SK-N-SH treated with all-trans-retinoic acid at 6 μM for 48 hours (cell line): ENCODE results near the gene INPP4B.

Experiments
- CSDC2 ChIP-seq: fragments of 250-450 bp; sonication (Bioruptor Pico); IDR thresholded peaks from 2 replicates; pipeline ENCODE4 v1.5.0; 2020; ENCODE audit warnings: mild to moderate bottlenecking, moderate library complexity
- ISL1 ChIP-seq: fragments of 250-450 bp; sonication (Bioruptor Pico); IDR thresholded peaks from 2 replicates; pipeline ENCODE4 v2.1.2; 2022; ENCODE audit warnings: mild to moderate bottlenecking, moderate library complexity
- OSR1 ChIP-seq: fragments of 250-450 bp; sonication (Bioruptor Pico); IDR thresholded peaks from 2 replicates; pipeline ENCODE4 v1.8.0; 2022; ENCODE audit warnings: moderate library complexity, mild to moderate bottlenecking, inconsistent platforms
- RARB ChIP-seq: fragments of 250-450 bp; sonication (Bioruptor Pico); IDR thresholded peaks from 2 replicates; pipeline ENCODE4 v1.8.0; 2021; ENCODE audit warnings: mild to moderate bottlenecking, moderate library complexity
- SNAI2 ChIP-seq: fragments of 250-450 bp; sonication (Bioruptor Pico); IDR thresholded peaks from 2 replicates; pipeline ENCODE4 v1.5.0; 2020; ENCODE audit warnings: mild to moderate bottlenecking, moderate library complexity
- TCF4 ChIP-seq: fragments of 250-450 bp; sonication (Bioruptor Pico); IDR thresholded peaks from 2 replicates; pipeline ENCODE4 v1.8.0; 2021; ENCODE audit warnings: mild to moderate bottlenecking, moderate library complexity, borderline replicate concordance
- ZFP3 ChIP-seq: fragments of 250-450 bp; sonication (Bioruptor Pico); IDR thresholded peaks from 2 replicates; pipeline ENCODE4 v1.5.0; 2020; ENCODE audit warnings: mild to moderate bottlenecking, moderate library complexity
- TF ChIP-seq, protein P1 (sequence below): fragments of 250-450 bp; sonication (Bioruptor Pico); IDR thresholded peaks from 2 replicates; pipeline ENCODE4 v1.8.0; 2020; ENCODE audit warnings: mild to moderate bottlenecking, moderate library complexity, borderline replicate concordance
- TF ChIP-seq, protein P2 (sequence below): fragments of 250-450 bp; sonication (Bioruptor Pico); IDR thresholded peaks from 2 replicates; pipeline ENCODE4 v1.5.0; 2020; ENCODE audit warnings: mild to moderate bottlenecking, moderate library complexity

DNA sequence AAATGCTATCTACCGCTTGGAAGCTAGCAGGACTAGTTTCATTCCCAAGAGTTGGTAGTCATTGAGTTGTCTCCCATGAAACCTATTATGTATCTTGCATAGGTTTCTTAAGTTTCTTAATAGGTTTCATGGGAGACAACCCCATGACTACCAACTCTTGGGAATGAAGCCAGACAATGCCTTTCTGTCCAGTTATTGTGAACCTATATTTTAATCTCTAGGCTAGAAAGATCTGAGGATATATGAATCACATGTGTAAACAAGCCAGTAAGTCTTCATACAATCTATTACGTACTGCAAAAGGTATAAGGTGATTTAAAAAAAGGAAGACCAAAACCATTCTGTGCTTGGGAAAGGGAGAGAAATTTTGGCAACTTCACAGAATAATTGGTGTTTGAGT is 162.6 kb downstream of the INPP4B start:
- TF ChIP-seq ISL1 (CRISPR knock-in tag) (no peak), TCF4 (CRISPR knock-in tag) (no peak), SNAI2 (no peak), OSR1 (CRISPR knock-in tag) (no peak), CSDC2 (CRISPR knock-in tag) (no peak), ZFP3 (CRISPR knock-in tag) (no peak), RARB (CRISPR knock-in tag) (no peak)
- TF ChIP-seq, protein P1, sequence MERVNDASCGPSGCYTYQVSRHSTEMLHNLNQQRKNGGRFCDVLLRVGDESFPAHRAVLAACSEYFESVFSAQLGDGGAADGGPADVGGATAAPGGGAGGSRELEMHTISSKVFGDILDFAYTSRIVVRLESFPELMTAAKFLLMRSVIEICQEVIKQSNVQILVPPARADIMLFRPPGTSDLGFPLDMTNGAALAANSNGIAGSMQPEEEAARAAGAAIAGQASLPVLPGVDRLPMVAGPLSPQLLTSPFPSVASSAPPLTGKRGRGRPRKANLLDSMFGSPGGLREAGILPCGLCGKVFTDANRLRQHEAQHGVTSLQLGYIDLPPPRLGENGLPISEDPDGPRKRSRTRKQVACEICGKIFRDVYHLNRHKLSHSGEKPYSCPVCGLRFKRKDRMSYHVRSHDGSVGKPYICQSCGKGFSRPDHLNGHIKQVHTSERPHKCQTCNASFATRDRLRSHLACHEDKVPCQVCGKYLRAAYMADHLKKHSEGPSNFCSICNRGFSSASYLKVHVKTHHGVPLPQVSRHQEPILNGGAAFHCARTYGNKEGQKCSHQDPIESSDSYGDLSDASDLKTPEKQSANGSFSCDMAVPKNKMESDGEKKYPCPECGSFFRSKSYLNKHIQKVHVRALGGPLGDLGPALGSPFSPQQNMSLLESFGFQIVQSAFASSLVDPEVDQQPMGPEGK (CRISPR knock-in tag), result no peak
- TF ChIP-seq, protein P2, sequence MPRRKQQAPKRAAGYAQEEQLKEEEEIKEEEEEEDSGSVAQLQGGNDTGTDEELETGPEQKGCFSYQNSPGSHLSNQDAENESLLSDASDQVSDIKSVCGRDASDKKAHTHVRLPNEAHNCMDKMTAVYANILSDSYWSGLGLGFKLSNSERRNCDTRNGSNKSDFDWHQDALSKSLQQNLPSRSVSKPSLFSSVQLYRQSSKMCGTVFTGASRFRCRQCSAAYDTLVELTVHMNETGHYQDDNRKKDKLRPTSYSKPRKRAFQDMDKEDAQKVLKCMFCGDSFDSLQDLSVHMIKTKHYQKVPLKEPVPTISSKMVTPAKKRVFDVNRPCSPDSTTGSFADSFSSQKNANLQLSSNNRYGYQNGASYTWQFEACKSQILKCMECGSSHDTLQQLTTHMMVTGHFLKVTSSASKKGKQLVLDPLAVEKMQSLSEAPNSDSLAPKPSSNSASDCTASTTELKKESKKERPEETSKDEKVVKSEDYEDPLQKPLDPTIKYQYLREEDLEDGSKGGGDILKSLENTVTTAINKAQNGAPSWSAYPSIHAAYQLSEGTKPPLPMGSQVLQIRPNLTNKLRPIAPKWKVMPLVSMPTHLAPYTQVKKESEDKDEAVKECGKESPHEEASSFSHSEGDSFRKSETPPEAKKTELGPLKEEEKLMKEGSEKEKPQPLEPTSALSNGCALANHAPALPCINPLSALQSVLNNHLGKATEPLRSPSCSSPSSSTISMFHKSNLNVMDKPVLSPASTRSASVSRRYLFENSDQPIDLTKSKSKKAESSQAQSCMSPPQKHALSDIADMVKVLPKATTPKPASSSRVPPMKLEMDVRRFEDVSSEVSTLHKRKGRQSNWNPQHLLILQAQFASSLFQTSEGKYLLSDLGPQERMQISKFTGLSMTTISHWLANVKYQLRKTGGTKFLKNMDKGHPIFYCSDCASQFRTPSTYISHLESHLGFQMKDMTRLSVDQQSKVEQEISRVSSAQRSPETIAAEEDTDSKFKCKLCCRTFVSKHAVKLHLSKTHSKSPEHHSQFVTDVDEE (CRISPR knock-in tag), result no peak
